ENCODE measurements around the gene GRIPAP1. TPM values are rescaled to one million over a fixed set of nuclear protein-coding genes. Genes with fewer than 3 reads are reported as not detected.

Gene GRIPAP1
- total and polyA plus RNA-seq, 2 of the 13 experiments (the other 11 are each of a cell fraction or from before 2014, with no cell fraction given), result 16.1 to 22.6 TPM

DNA sequence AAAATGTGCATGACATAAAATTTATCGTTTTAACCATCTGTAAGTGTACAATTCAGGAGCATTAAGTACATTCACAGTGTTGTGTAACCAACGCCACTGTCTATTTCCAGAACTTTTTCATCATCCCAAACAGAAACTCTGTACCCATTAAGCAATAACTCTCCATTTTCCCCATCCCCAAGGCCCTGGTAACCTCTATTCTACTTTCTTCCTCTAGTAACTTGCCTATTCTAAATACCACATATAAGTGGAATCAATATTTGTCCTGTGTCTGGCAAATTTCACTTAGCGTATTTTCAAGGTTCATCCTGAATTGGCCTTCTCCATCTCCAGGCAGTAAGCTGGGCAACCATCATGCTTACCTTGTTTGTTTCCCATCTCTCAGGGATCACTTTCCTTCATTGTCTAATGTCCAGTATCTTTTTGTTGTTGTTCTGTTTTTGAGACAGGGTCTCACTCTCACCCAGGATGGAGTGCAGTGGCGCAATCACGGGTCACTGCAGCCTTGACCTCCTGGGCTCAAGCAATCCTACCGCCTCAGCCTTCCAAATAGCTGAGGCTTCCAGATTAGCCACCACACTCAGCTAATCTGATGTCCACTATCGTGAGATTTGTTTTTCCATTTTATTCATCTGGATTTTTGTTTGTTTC lies 17.7 kb upstream of the GRIPAP1 start (continued):
- TF ChIP-seq NFE2 (CRISPR knock-in tag; IDR thresholded peaks at IDR 0.05), result no peak
- TF ChIP-seq SOX5 (CRISPR knock-in tag; IDR thresholded peaks at IDR 0.05; ENCODE audit: borderline replicate concordance), result 0 out of 2 replicates have a peak, but pooled peaks have one; percentile 17
- TF ChIP-seq, protein P1, sequence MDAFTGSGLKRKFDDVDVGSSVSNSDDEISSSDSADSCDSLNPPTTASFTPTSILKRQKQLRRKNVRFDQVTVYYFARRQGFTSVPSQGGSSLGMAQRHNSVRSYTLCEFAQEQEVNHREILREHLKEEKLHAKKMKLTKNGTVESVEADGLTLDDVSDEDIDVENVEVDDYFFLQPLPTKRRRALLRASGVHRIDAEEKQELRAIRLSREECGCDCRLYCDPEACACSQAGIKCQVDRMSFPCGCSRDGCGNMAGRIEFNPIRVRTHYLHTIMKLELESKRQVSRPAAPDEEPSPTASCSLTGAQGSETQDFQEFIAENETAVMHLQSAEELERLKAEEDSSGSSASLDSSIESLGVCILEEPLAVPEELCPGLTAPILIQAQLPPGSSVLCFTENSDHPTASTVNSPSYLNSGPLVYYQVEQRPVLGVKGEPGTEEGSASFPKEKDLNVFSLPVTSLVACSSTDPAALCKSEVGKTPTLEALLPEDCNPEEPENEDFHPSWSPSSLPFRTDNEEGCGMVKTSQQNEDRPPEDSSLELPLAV (CRISPR knock-in tag; conservative IDR thresholded peaks at IDR 0.05; ENCODE audit: low read depth), result no peak
- TF ChIP-seq, protein P2, sequence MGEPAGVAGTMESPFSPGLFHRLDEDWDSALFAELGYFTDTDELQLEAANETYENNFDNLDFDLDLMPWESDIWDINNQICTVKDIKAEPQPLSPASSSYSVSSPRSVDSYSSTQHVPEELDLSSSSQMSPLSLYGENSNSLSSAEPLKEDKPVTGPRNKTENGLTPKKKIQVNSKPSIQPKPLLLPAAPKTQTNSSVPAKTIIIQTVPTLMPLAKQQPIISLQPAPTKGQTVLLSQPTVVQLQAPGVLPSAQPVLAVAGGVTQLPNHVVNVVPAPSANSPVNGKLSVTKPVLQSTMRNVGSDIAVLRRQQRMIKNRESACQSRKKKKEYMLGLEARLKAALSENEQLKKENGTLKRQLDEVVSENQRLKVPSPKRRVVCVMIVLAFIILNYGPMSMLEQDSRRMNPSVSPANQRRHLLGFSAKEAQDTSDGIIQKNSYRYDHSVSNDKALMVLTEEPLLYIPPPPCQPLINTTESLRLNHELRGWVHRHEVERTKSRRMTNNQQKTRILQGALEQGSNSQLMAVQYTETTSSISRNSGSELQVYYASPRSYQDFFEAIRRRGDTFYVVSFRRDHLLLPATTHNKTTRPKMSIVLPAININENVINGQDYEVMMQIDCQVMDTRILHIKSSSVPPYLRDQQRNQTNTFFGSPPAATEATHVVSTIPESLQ (CRISPR knock-in tag; conservative IDR thresholded peaks at IDR 0.05), result no peak
- TF ChIP-seq ZNF7 (CRISPR knock-in tag; IDR thresholded peaks at IDR 0.05), result no peak
- TF ChIP-seq NCOR1 (IDR thresholded peaks at IDR 0.05; ENCODE audit: borderline replicate concordance, low read length), result peak; percentile 53; the same call in 1 of the 2 replicates
- TF ChIP-seq, protein P3, sequence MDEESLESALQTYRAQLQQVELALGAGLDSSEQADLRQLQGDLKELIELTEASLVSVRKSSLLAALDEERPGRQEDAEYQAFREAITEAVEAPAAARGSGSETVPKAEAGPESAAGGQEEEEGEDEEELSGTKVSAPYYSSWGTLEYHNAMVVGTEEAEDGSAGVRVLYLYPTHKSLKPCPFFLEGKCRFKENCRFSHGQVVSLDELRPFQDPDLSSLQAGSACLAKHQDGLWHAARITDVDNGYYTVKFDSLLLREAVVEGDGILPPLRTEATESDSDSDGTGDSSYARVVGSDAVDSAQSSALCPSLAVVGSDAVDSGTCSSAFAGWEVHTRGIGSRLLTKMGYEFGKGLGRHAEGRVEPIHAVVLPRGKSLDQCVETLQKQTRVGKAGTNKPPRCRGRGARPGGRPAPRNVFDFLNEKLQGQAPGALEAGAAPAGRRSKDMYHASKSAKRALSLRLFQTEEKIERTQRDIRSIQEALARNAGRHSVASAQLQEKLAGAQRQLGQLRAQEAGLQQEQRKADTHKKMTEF (CRISPR knock-in tag; IDR thresholded peaks at IDR 0.05), result 0 out of 2 replicates have a peak, but pooled peaks have one; percentile 21
- TF ChIP-seq ZFX (CRISPR knock-in tag; IDR thresholded peaks at IDR 0.05; ENCODE audit: low read depth), result no peak
- 0 out of 2 replicates have a peak, but pooled peaks have one; percentile 16 for TF ChIP-seq HDAC1 (CRISPR knock-in tag; IDR thresholded peaks at IDR 0.05)
- TF ChIP-seq SATB2 (CRISPR knock-in tag; IDR thresholded peaks at IDR 0.05), result no peak
- peak; percentile 37; the same call in 1 of the 2 replicates for TF ChIP-seq HNF4G (IDR thresholded peaks at IDR 0.05; ENCODE audit: borderline replicate concordance, low read depth, low read length)
- no peak for TF ChIP-seq HNF4G (CRISPR knock-in tag; IDR thresholded peaks at IDR 0.05; ENCODE audit: borderline replicate concordance, low read depth)
